Lung (tissue), 12 donors: ENCODE measurements around the gene SIL1. TPM values are rescaled to one million over a fixed set of nuclear protein-coding genes. Genes with fewer than 3 reads are reported as not detected.

Experiments used
- ATAC-seq: fragments of 200-7000 bp; cut with Tn5 transposase; one replicate; pipeline ENCODE4 v1.9.1; 2020; ENCODE audit warnings: moderate number of reproducible peaks; ENCODE audit not compliant: insufficient read depth, low FRiP score
- DNase-seq, 3 donors: peaks; one replicate each; pipeline ENCODE4 v3.0.0-alpha.2; 2013 to 2017
- H3K27ac ChIP-seq, 2 donors: one replicate each; pipeline ENCODE4 v1.5.1; 2013; ENCODE audit warnings: mild to moderate bottlenecking in 2 of 2, moderate library complexity in 2 of 2, control low read depth in 1 of 2, inconsistent platforms in 1 of 2, low read depth in 1 of 2, low read length in 1 of 2
- H3K27me3 ChIP-seq, 3 donors: one replicate each; pipeline ENCODE4 v1.5.1; 2013; ENCODE audit warnings: low read length in 2 of 3; ENCODE audit not compliant: control insufficient read depth in 3 of 3, insufficient read depth in 3 of 3
- H3K36me3 ChIP-seq, 4 donors: one replicate each; pipeline ENCODE4 v1.5.1; 2013; ENCODE audit warnings: low read length in 4 of 4, mild to moderate bottlenecking in 1 of 4, moderate library complexity in 1 of 4; ENCODE audit not compliant: control insufficient read depth in 4 of 4, insufficient read depth in 4 of 4
- H3K4me1 ChIP-seq, 5 donors: one replicate each; pipeline ENCODE4 v1.5.1; 2013; ENCODE audit warnings: low read length in 5 of 5, mild to moderate bottlenecking in 2 of 5, moderate library complexity in 1 of 5; ENCODE audit not compliant: control insufficient read depth in 5 of 5, insufficient read depth in 5 of 5
- H3K4me3 ChIP-seq: one replicate; pipeline ENCODE4 v1.5.1; 2013; ENCODE audit warnings: mild to moderate bottlenecking, control low read depth, moderate library complexity
- H3K9ac ChIP-seq, 2 donors: one replicate each; pipeline ENCODE4 v1.5.1; 2013; ENCODE audit warnings: low read length in 2 of 2, control low read depth in 1 of 2; ENCODE audit not compliant: insufficient read depth in 1 of 2
- H3K9me3 ChIP-seq, 4 donors: one replicate each; pipeline ENCODE4 v1.5.1; 2013; ENCODE audit warnings: low read length in 3 of 4, mild to moderate bottlenecking in 1 of 4, moderate library complexity in 1 of 4; ENCODE audit not compliant: control insufficient read depth in 4 of 4, insufficient read depth in 3 of 4
- CTCF ChIP-seq: IDR thresholded peaks from 2 replicates; pipeline ENCODE4 v1.5.1; 2012; ENCODE audit warnings: mild to moderate bottlenecking; ENCODE audit errors: control extremely low read depth, extremely low read depth
- WGBS, 2 donors: extraction: QIAGEN DNeasy Blood & Tissue Kit; methylation state at CpG; one replicate each; pipeline ENCODE4 v1.1.7; 2013; 5-methylcytosine and 5-hydroxymethylcytosine counted together
- polyA plus RNA-seq, 2 donors: library from polyadenylated mRNA; stranded (reverse); fragments of 200-250 nt; gene quantifications; one replicate each; pipeline ENCODE4 v1.2.1, GENCODE V29; 2013
- total RNA-seq, 2 donors: library from RNA; depleted of rRNA in 1 of 2; stranded (reverse); fragments of >200 nt in 1 of 2; gene quantifications; one replicate each; pipeline ENCODE4 v1.2.1, GENCODE V29; 2014 to 2021
- donor health status: control.
- donor health status: control.
- donor health status: Bipolar disorder and iron deficiency.
- donor health status: healthy.
- donor health status: DM: yes; HTN: yes; CAD: no.

SIL1 gene
- total and polyA plus RNA-seq, 4 donors: 38.5 to 109 (median 78.4) TPM

DNA sequence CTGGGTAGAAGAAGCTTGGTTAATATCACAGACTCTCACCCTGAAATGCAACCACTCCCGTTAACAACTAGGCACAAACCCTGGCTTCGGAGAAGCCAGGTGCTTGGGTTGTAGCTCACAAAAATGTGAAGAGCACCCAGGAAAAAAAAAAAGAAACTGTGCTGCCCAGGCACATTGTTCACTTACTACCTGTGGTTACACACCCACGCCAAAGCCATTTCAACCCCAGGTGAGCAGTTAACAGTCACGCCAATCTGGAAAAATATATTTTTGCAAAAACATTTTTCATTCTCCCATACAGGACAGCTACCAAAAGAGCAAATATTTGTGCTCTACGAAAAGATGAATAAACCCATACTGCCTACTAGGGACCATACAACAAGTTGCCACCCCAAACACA, 49.2 kb downstream of the SIL1 start:
- no peak overlapping the region for H3K4me3 ChIP-seq
- ATAC-seq: no peak
- H3K27me3 ChIP-seq: no peaks in the 10 kb centered on the region
- no peak for DNase-seq
- WGBS, 2 donors: 61 to 83% methylated on average over 5 of the region's 5 CpGs
- no peak for TF ChIP-seq CTCF
- no peak overlapping the region for H3K9ac ChIP-seq
- peak overlapping the region in 1 of 2 donors; percentile 55 for H3K27ac ChIP-seq
- peaks cover 14 to 53% (median 39%) of the 10 kb centered on the region in 5 donors for H3K4me1 ChIP-seq
- no peaks in the 10 kb centered on the region for H3K9me3 ChIP-seq
- H3K36me3 ChIP-seq: no peaks in the 10 kb centered on the region

DNA sequence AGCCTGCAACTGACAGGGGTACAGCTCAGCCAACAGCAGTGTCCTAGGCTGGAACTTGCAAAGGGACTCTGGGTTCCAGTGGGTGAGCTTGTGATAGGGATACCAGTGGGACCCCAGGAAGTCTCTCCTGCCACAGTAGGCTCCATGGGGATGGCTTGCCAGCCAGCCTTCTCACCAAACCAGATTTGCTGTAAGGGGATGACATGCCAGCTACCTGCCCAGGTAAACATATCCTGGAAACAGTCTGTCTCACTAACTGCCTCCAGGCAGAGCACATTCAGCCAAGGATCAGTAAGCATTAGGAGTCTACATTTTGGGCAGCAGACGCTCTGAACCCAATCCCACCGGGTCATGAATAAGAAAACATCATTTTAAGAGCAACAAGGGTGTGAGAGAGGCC, 49.9 kb downstream of the SIL1 start:
- ATAC-seq: peak; percentile 41
- Histone ChIP-seq H3K27ac (peak overlapping the region in 1 of 2 donors; percentile 55), H3K4me3 (no peak overlapping the region), H3K36me3 (no peaks in the 10 kb centered on the region), H3K27me3 (no peaks in the 10 kb centered on the region), H3K9me3 (no peaks in the 10 kb centered on the region), H3K4me1 (peaks cover 14 to 53% (median 39%) of the 10 kb centered on the region in 5 donors), H3K9ac (peak overlapping the region in 1 of 2 donors; percentile 30)
- WGBS, 2 donors: 51 to 75% methylated on average over 2 of the region's 2 CpGs
- no peak for DNase-seq
- no peak for TF ChIP-seq CTCF

DNA sequence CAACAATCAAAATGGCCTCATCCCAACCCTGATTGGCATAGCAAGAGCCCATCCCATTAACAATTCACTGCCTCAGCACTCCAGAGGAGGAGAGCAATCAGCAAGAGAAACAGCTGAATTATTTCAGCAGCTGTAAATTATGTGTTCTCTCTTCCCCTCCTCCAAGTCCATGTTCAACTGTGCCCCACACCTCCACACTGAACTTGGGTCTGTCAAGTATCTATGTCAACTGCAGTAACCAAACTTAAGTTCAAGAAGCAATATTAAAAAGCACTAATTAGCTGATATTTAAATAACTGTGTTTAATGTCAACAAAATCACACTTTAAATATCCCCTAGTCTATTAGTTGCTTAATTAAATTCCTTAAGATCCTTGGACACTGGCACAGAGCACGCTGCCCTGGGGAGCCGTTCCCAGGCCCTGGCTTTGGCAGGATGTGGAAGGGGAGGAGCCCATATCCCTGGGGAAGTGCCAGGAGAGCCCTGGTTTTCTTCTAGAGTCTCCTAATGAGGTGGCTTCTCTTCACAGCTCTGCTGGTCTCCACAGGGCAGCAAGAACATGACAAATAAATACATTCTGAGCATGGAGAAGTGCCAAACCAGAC, 50.6 kb downstream of the SIL1 start:
- no peak overlapping the region for H3K4me3 ChIP-seq
- WGBS, 2 donors: 19 to 23% methylated on average over 2 of the region's 2 CpGs
- H3K27ac ChIP-seq: peak overlapping the region in 1 of 2 donors; percentile 59
- H3K9ac ChIP-seq: no peak overlapping the region
- ATAC-seq: peak; percentile 65
- TF ChIP-seq CTCF: no peak
- H3K9me3 ChIP-seq: no peaks in the 10 kb centered on the region
- no peaks in the 10 kb centered on the region for H3K36me3 ChIP-seq
- DNase-seq: peak; percentile 96 to 99 (median 99)
- H3K4me1 ChIP-seq: peaks cover 14 to 53% (median 39%) of the 10 kb centered on the region in 5 donors
- no peaks in the 10 kb centered on the region for H3K27me3 ChIP-seq
